ENCODE data around the gene PAF1.

PAF1 gene

GRCh38 chr19:39406656-39407409 lies 15.9 kb upstream of the PAF1 start, which contains the start of gene ZFP36:
ZFP36 (plus strand) TSS chr19:39406847; CDS start chr19:39406905, 58 bp downstream.
- peak; percentile 79 to 85 (median 82) for DNase-seq (ENCODE audit: low read depth in 2 of 3, low spot score in 1 of 3)

DNA sequence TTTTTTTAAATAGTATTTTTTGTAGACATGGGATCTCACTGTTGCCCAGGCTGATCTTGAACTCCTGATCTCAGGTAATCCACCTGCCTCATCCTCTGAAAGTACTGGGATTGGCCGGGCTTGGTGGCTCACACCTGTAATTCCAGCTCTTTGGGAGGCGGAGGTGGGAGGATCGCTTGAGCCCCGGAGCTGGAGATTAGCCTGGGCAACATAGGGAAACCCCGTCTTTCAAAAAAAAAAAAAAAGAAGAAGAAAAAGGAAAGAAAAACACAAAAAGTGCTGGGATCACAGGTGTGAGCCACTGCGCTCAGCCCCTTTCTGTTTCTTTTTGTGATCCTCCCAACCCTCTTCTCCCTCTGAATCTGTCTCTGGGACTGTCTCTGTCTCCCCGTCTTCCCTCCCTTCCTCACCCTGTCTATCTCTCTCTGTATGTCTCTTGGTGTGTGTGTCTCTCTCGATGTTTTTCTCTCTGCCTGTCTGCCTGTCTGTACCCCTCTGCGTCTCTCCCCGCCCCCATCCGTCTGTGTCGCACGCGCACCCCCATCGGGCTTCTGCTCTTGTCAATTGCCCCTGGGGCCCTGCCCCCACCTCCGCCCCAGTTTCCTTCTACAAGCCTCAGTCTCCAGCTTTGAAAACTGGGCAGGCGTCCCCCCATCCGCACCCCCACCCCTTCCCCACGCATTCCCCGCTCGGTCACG lies 15.2 kb upstream of the PAF1 start:
- DNase-seq (ENCODE audit: low read depth in 2 of 3, low spot score in 1 of 3): peak; percentile 68 to 81 (median 73)

- no peak for DNase-seq (ENCODE audit: low read depth in 2 of 3, low spot score in 1 of 3)
These were observed 14.5 kb upstream of the PAF1 start for GRCh38 chr19:39405261-39405957.

DNA sequence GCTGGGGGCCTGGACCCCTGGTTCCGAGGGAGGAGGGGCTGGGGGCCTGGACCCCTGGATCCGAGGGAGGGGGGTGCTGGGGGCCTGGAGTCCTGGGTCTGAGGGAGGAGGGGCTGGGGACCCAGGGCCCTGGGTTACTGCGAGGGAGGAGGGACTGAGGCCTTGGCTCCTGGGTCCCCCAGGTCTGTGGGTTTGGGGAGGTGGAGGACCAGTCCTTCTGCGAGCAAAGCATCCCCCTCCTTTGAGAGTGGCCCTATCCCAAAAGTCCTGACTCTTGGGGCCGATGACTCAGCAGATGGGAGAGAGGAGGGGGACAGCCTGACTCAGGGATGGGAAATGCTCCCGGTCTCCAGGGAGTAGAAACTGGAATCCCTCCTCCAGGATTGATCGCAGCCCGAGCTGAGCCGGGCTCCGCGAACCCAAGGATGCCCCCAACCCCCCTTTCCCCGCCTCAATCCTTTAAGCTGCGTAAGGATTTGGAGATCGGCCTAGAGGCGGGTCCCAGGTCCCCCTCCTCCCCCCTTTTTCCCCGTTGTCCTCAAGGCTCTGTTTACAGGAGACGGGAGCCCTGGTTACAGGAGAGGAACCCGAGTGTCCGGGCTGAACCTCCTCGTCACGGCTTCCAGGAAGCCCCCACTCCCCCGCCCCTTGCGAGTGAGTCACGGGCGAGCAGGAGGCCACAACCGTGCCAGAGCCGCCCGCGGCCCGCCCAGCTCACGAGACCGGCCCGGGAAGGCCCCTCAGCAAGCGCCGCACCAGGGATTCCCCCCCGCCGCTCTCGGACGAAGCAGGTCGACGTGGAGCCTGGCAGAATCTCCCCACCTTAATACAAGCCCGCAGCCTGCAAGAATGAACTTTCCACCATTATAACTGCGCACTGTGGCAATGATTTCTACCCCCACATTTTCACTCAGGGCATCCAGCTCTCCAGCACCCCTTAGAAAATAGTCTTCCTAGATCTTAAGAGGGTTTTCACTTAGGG lies 12.7 kb upstream of the PAF1 start:
- peak; percentile 91 to 96 (median 92) for DNase-seq (ENCODE audit: low read depth in 2 of 3, low spot score in 1 of 3)

DNA sequence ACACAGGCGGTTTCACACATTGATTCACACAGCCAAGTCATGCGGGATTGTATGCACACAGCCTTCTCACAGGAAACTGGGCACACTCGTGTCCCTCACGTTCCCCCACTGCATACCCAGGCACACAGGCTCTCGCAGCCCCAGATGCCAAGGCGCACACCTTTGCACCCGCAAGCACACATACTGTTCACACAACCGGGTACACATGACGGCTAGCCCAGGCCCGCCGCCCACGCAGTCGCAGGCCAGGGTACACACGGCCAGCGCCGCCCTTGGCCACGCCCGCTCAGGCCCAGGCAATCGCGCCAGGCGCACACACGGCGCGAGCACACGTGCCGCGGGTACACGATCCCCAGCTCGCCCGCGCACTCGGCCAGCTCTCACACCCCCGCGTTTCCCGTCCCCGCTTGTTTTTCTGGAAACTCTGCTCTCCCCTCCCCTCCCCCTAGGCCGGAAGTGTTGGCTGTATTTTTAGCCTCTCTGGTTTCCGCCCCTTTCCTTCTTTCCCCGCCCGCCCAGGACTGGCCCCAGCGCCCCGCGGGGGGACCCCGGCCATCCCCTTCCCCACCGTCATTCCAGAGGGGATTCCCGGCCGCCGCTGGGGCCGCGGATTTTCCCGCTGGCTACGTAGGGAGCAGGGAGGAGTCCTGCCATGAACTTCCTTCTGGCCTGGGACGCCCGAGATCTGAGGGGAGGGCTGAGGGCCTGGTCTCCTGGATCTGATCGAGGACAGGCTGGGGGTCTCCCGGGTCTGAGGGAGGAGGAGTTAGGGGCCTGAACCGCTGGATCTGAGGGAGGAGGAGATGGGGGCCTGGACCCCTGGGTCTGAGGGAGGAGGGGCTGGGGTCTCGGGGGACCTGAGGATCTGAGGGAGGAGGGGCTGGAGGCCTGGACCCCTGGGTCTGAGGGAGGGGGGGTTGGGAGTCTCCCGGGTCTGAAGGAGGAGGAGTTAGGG lies 11.7 kb upstream of the PAF1 start:
- peak; percentile 76 to 85 (median 83) for DNase-seq (ENCODE audit: low read depth in 2 of 3, low spot score in 1 of 3)

- DNase-seq (ENCODE audit: low read depth in 2 of 3, low spot score in 1 of 3): peak; percentile 68 to 77 (median 74)
These were observed 10.8 kb upstream of the PAF1 start for GRCh38 chr19:39401549-39402345.

DNA sequence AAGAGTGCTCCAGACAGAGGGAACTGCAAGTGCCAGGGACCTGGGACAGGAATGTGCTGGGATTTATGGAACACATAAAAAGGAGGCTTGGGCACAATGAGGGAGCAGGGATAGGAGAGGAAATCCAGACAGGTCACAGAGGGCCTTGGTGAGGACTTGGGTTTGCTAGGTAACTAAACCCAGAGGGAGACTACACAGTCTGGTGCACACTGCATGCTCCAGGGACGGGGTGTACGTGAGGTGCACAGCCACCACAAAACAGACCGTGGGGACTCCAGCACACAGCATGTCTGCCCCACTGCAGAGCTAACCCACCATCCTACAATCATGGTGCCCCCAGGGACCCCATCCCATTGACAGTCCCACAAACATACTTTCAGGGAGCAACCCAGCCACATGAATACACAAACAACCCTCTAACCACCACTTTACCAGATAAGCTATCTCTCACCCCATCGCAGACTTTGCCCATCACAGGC lies 10.2 kb upstream of the PAF1 start:
- DNase-seq (ENCODE audit: low read depth in 2 of 3, low spot score in 1 of 3): no peak

GRCh38 chr19:39400061-39400460 lies 9.2 kb upstream of the PAF1 start:
- no peak for DNase-seq (ENCODE audit: low read depth in 2 of 3, low spot score in 1 of 3)

- no peak for DNase-seq (ENCODE audit: low read depth in 2 of 3, low spot score in 1 of 3)
These were observed 8.8 kb upstream of the PAF1 start for GRCh38 chr19:39399668-39400050.

DNA sequence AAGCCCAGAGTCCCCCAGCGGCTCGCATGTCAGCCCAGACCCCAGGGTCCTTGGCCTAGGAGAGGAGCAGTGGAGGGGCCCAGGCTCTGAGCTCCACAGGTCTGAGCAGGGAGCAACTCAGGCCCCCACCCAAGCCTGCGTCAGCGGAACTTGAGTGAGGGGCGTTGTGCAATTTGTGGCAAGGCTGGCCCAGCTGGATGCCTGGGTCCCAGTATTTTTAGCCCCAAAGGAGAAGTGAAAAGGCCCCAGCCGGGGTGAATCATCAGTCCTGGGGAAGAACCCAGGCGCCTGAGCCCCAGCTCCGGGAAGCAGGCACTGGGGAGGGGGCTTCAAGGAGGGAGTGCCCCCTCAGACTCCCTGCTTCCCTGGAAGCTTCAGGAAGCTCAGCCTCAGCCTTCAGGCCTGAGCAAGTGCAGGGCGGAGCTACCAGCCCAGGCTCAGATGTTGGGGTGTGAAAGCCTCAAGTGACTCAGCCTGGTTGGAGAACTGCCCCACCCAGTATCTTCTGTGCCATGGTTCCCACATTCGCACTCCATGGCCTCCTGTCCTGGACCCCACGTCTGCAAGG lies 7.5 kb upstream of the PAF1 start:
- peak in 2 of 3 donors; percentile 40 to 47 for DNase-seq (ENCODE audit: low read depth in 2 of 3, low spot score in 1 of 3)

DNA sequence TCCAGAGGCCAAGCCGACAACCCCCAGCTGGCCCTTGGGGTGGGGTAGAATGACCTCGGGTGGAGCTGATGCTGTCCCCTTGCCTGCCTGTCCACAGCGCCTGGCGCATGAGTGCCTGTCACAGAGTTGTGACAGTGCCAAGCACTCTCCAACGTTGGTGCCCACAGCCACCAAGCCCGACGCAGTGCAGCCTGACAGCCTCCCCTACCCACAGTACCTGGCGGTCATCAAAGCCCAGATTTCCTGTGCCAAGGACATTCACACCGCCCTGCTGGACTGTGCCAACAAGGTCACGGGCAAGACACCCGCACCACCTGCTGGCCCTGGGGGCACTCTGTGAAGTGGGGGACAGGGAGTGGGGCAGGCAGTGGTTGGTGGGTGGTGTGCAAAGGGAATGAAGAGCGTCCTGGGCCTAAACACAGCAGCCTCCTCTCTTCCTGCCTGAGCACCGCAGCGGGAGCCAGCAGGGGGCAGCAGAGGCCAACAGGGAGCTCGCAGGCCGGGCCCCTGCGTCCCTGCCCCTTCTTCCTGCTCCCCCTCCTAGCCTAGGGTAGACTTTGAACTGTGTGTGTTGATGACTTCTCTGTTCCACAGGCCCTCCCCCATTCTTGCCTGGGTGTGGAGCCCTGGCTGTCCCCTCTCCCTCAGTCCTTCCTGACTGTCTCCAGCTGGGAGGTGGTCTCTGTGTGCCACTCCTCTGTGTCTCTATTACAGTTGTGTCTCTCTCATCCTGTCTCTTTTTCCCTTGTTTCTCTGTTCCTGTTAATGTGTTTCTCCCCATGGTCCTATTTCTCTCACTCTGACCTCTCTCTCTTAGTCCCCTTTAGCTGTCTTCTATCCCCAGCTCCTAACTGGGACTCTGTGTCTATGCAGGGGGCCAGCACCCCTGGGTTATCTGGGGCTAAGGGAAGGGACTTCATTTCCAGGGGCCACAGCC lies 6.7 kb upstream of the PAF1 start:
- DNase-seq (ENCODE audit: low read depth in 2 of 3, low spot score in 1 of 3): peak; percentile 88 to 93 (median 92)

GRCh38 chr19:39390451-39390750 lies 505 bp downstream of the PAF1 start:
- DNase-seq (ENCODE audit: low read depth in 2 of 3, low spot score in 1 of 3): peak in 1 of 3 donors; percentile 59

GRCh38 chr19:39389631-39390414 lies 1.1 kb downstream of the PAF1 start:
- DNase-seq (ENCODE audit: low read depth in 2 of 3, low spot score in 1 of 3): no peak

DNA sequence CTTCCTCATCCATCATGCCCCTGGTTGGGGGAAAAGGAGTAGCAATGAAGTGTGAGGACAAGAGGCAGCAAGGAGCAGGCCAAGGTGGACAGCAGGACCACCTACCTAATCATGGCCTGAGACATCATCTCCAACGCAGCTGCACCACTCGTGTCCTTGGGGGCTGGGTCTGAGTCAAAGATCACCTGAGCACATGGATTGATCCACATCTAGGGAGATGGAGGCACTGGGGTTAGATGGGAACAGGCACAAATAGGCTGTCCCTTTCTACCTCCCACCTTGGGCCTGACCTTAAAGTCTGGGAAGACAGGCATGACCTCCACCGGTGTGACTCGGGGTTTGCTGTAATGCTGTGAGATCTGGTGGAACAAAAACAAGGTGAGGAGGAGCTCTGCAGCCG lies 2.2 kb downstream of the PAF1 start:
- no peak for DNase-seq (ENCODE audit: low read depth in 2 of 3, low spot score in 1 of 3)

DNA sequence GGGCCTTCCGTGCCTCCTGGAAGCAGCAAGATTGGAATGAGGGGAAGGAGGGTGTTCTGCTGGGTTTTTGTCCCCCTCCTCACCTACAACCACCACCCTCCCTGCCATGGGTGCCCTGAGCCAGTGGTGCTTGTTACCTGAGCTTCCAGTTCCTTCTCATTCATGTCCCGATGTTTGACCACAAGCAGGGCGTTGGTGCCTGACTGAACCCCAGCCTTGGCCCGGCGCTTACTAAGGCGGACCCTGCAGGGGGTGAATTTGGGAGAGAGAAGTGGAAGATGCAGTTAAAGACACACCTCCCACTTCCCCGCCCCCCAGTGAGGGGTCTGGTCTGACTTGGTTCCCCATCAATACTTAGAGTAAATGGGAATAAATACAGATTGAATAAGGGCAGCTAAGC lies 4.3 kb downstream of the PAF1 start:
- no peak for DNase-seq (ENCODE audit: low read depth in 2 of 3, low spot score in 1 of 3)

- DNase-seq (ENCODE audit: low read depth in 2 of 3, low spot score in 1 of 3): no peak
These were observed 5.1 kb downstream of the PAF1 start for GRCh38 chr19:39385629-39386411.

Data from stimulated activated CD4-positive, alpha-beta T cell treated with anti-CD3 and anti-CD28 coated beads, Interleukin-12 subunit alpha, Interleukin-12 subunit beta, amount 100 ng/mL, for 48 hours (primary cell).